A549 (cell line): ENCODE data around the gene FBXW9. TPM values are rescaled to one million over a fixed set of nuclear protein-coding genes. Genes with fewer than 3 reads are reported as not detected.

Source experiments
- ATAC-seq, 2 experiments: fragments of 200-7000 bp in 1 of 2; fragments of >200 bp in 1 of 2; cut with Nextera tagmentation in 1 of 2; cut with Tn5 transposase in 1 of 2; 3 replicates each; pipeline versions ENCODE4 v1.8.0 to v1.9.1; 2018 to 2020; ENCODE audit warnings: mild to moderate bottlenecking in 1 of 2, moderate library complexity in 1 of 2
- CTCF ChIA-PET: fragments of 300-600 bp; sonication (Branson Sonifier 250); formaldehyde crosslinking; extraction: SDS; loops from one replicate; lab custom pipeline; 2021; ENCODE audit warnings: antibody characterized with exemption, inconsistent platforms; lab: Yijun Ruan, JAX
- POLR2A ChIA-PET: fragments of 350-600 bp; formaldehyde crosslinking; extraction: SDS; loops from one replicate; lab custom pipeline; 2021; ENCODE audit warnings: antibody characterized with exemption, inconsistent platforms; lab: Yijun Ruan, JAX
- DNase-seq, 2 experiments: peaks; one replicate each; pipeline versions ENCODE4 v3.0.0 to v3.0.0-alpha.2; 2011 to 2016; ENCODE audit warnings: low read depth in 1 of 2, low spot score in 1 of 2
- FAIRE-seq: peaks from 2 replicates; lab custom pipeline; 2011; peaks lifted over from hg19 to GRCh38; lab: Jason Lieb, UNC
- H3K27ac ChIP-seq, 2 experiments: fragments of >200 bp; sonication (Bioruptor Twin); formaldehyde crosslinking; 3 replicates each; pipeline ENCODE4 v1.5.1; 2016 to 2017
- H3K4me1 ChIP-seq: fragments of >200 bp; sonication (Bioruptor Twin); formaldehyde crosslinking; 3 replicates; pipeline ENCODE4 v1.6.1; 2016
- H3K4me2 ChIP-seq: fragments of >200 bp; sonication (Bioruptor Twin); formaldehyde crosslinking; 3 replicates; pipeline ENCODE4 v1.6.1; 2016
- H3K4me3 ChIP-seq: fragments of >200 bp; sonication (Bioruptor Twin); formaldehyde crosslinking; 3 replicates; pipeline ENCODE4 v1.5.1; 2016
- H3K9me3 ChIP-seq: fragments of >200 bp; sonication (Bioruptor Twin); formaldehyde crosslinking; 3 replicates; pipeline ENCODE4 v1.6.1; 2016
- ATOH8 ChIP-seq: fragments of 250-450 bp; sonication (Bioruptor Pico); IDR thresholded peaks from 2 replicates; pipeline ENCODE4 v1.5.0; 2020; ENCODE audit warnings: low read depth, mild to moderate bottlenecking, moderate library complexity
- BCL3 ChIP-seq: fragments of >200 bp; sonication (Bioruptor Twin); formaldehyde crosslinking; IDR thresholded peaks from 3 replicates; pipeline ENCODE4 v1.6.1; 2016
- CBX2 ChIP-seq: fragments of 200-600 bp; sonication (generic); IDR thresholded peaks from 2 replicates; pipeline ENCODE4 v1.6.1; 2016; ENCODE audit warnings: low read depth, mild to moderate bottlenecking, borderline replicate concordance
- CHD2 ChIP-seq: fragments of 150-350 bp; IDR thresholded peaks from 2 replicates; pipeline ENCODE4 v1.6.1; 2014; ENCODE audit warnings: low read length; ENCODE audit not compliant: partially characterized antibody
- CHD4 ChIP-seq: fragments of 200-600 bp; sonication (generic); IDR thresholded peaks from 2 replicates; pipeline ENCODE4 v1.6.1; 2016; ENCODE audit warnings: antibody characterized with exemption, mild to moderate bottlenecking, borderline replicate concordance
- CTCF ChIP-seq: fragments of >200 bp; sonication (Bioruptor Twin); formaldehyde crosslinking; IDR thresholded peaks from 3 replicates; pipeline ENCODE4 v1.5.1; 2016
- E2F6 ChIP-seq: IDR thresholded peaks from 2 replicates; pipeline ENCODE4 v1.6.1; 2012; ENCODE audit warnings: low read depth, borderline replicate concordance
- EHF ChIP-seq: fragments of 250-450 bp; sonication (Bioruptor Pico); IDR thresholded peaks from 2 replicates; pipeline ENCODE4 v1.5.0; 2020; ENCODE audit warnings: mild to moderate bottlenecking
- EHMT2 ChIP-seq: fragments of 200-600 bp; sonication (generic); IDR thresholded peaks from 2 replicates; pipeline ENCODE4 v1.6.1; 2016; ENCODE audit warnings: antibody characterized with exemption, low read depth, mild to moderate bottlenecking, moderate library complexity
- HES2 ChIP-seq: fragments of >200 bp; sonication (Bioruptor Twin); formaldehyde crosslinking; IDR thresholded peaks from 2 replicates; pipeline ENCODE4 v1.6.1; 2016
- HEYL ChIP-seq: fragments of 250-450 bp; sonication (Bioruptor Pico); IDR thresholded peaks from 2 replicates; pipeline ENCODE4 v1.8.0; 2021; ENCODE audit warnings: mild to moderate bottlenecking, moderate library complexity
- HOXB5 ChIP-seq: fragments of 250-450 bp; sonication (Bioruptor Pico); IDR thresholded peaks from 2 replicates; pipeline ENCODE4 v1.5.0; 2020; ENCODE audit warnings: mild to moderate bottlenecking, moderate library complexity
- MAX ChIP-seq: IDR thresholded peaks from 2 replicates; pipeline ENCODE4 v1.6.1; 2012
- MAZ ChIP-seq: fragments of 150-350 bp; IDR thresholded peaks from 2 replicates; pipeline ENCODE4 v1.6.1; 2014; ENCODE audit warnings: antibody characterized with exemption, low read depth, low read length, borderline replicate concordance
- RCOR1 ChIP-seq: fragments of 150-350 bp; IDR thresholded peaks from 2 replicates; pipeline ENCODE4 v1.6.1; 2014; ENCODE audit warnings: antibody characterized with exemption, low read length, low read depth
- SREBF2 ChIP-seq: fragments of 450-650 bp; IDR thresholded peaks from 2 replicates; pipeline ENCODE4 v1.6.1; 2014; ENCODE audit warnings: mild to moderate bottlenecking, moderate library complexity
- TP53 ChIP-seq: fragments of 250-450 bp; sonication (Bioruptor Pico); IDR thresholded peaks from 2 replicates; pipeline ENCODE4 v1.5.0; 2021; ENCODE audit warnings: mild to moderate bottlenecking, moderate library complexity
- ZSCAN20 ChIP-seq: fragments of 250-450 bp; sonication (Bioruptor Pico); IDR thresholded peaks from 2 replicates; pipeline ENCODE4 v1.8.0; 2022; ENCODE audit warnings: mild to moderate bottlenecking, moderate library complexity
- WGBS: methylation state at CpG from one replicate; pipeline ENCODE4 v1.1.6; 2017; ENCODE audit errors: missing lambda C conversion rate; 5-methylcytosine and 5-hydroxymethylcytosine counted together
- polyA plus RNA-seq, 4 experiments: library from polyadenylated mRNA; depleted of rRNA in 3 of 4; stranded (reverse); fragments of >200 nt; fragmentation: RNase III in 1 of 4; extraction: RNeasy Plus Mini Kit Qiagen cat#74134 plus additional on column Dnase treatment in 1 of 4; gene quantifications; 2 replicates in 3 of 4; 3 replicates in 1 of 4; pipeline ENCODE4 v1.2.3, GENCODE V29; 2011 to 2017

FBXW9 gene
- polyA plus RNA-seq, 2 of the 4 experiments (the other 2 are of a cell fraction), result 5.7 to 8.0 TPM

- CTCF ChIA-PET, result interaction anchor here (0.6 kb wide), 1 partner anchor 58 kb away, joined by 4 read pairs; no protein-coding TSS in a partner anchor
- TF ChIP-seq CTCF, result no peak
- no peak for TF ChIP-seq EHMT2
- no peak for TF ChIP-seq HES2
- TF ChIP-seq HOXB5 (CRISPR knock-in tag), result no peak
- TF ChIP-seq SREBF2, result no peak
- no peak for TF ChIP-seq TP53 (CRISPR knock-in tag)
- TF ChIP-seq ZSCAN20 (CRISPR knock-in tag), result no peak
- no peak for TF ChIP-seq MAZ
- TF ChIP-seq HEYL (CRISPR knock-in tag), result no peak
- no peak for TF ChIP-seq ATOH8 (CRISPR knock-in tag)
- TF ChIP-seq E2F6, result no peak
- TF ChIP-seq CHD2, result no peak
- TF ChIP-seq, all 56 proteins: peak for 0
- FAIRE-seq, result no peak
- WGBS, result 91% methylated on average over 5 of the region's 13 CpGs
- Histone ChIP-seq H3K27ac (no peak overlapping the region), H3K4me1 (no peaks in the 10 kb centered on the region), H3K4me2 (no peak overlapping the region), H3K9me3 (no peaks in the 10 kb centered on the region), H3K4me3 (no peak overlapping the region)
- no peak for ATAC-seq
- no peak for DNase-seq
- POLR2A ChIA-PET, result no interaction called here
Measured at GRCh38 chr19:12706332-12706718, 9.9 kb upstream of the FBXW9 start.

GRCh38 chr19:12705654-12706331 is 9.4 kb upstream of the FBXW9 start:
- no peaks in the 10 kb centered on the region for H3K4me1 ChIP-seq
- FAIRE-seq (no peak), DNase-seq (no peak), ATAC-seq (no peak)
- H3K9me3 ChIP-seq, result no peaks in the 10 kb centered on the region
- no peak overlapping the region for H3K4me2 ChIP-seq
- TF ChIP-seq RCOR1, result no peak
- no peak for TF ChIP-seq BCL3
- TF ChIP-seq TP53 (CRISPR knock-in tag), result no peak
- TF ChIP-seq CHD4, result no peak
- TF ChIP-seq MAX, result no peak
- no peak for TF ChIP-seq EHF (CRISPR knock-in tag)
- TF ChIP-seq CBX2, result no peak
- ChIA-PET CTCF (interaction anchor here (0.6 kb wide), 1 partner anchor 58 kb away, joined by 4 read pairs; no protein-coding TSS in a partner anchor), POLR2A (no interaction called here)
- no peak overlapping the region for H3K27ac ChIP-seq
- no peak overlapping the region for H3K4me3 ChIP-seq
- 96% methylated on average over 16 of the region's 29 CpGs for WGBS
